ENCODE data around the gene LDHD.
"Not testable (repeated sequence)": the region's sequence is repeated elsewhere in the genome, so short reads cannot be mapped to it uniquely, and the experiment has no call there.

DNA sequence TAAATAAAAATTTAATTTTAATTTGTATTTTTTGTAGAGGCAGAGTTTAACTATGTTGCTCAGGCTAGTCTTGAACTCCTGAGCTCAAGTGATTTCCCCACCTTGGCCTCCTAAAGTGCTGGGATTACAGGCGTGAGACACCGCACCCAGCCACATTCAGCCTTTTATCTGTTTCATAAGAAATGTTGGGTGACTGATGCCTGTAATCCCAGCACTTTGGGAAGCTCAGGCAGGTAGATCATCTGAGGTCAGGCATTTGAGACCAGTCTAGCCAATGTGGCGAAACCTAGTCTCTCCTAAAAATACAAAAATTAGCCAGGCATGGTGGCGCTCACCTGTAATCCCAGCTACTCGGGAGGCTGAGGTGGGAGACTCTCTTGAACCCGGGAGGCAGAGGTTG lies 25.7 kb downstream of the LDHD start:
- TF ChIP-seq POLR2A, EP300 (IDR thresholded peaks at IDR 0.05): not testable (repeated sequence)
- TF ChIP-seq, protein P1, sequence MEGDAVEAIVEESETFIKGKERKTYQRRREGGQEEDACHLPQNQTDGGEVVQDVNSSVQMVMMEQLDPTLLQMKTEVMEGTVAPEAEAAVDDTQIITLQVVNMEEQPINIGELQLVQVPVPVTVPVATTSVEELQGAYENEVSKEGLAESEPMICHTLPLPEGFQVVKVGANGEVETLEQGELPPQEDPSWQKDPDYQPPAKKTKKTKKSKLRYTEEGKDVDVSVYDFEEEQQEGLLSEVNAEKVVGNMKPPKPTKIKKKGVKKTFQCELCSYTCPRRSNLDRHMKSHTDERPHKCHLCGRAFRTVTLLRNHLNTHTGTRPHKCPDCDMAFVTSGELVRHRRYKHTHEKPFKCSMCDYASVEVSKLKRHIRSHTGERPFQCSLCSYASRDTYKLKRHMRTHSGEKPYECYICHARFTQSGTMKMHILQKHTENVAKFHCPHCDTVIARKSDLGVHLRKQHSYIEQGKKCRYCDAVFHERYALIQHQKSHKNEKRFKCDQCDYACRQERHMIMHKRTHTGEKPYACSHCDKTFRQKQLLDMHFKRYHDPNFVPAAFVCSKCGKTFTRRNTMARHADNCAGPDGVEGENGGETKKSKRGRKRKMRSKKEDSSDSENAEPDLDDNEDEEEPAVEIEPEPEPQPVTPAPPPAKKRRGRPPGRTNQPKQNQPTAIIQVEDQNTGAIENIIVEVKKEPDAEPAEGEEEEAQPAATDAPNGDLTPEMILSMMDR (IDR thresholded peaks at IDR 0.05) = not testable (repeated sequence)
